ENCODE results near the gene TEX44.

TEX44 gene

DNA sequence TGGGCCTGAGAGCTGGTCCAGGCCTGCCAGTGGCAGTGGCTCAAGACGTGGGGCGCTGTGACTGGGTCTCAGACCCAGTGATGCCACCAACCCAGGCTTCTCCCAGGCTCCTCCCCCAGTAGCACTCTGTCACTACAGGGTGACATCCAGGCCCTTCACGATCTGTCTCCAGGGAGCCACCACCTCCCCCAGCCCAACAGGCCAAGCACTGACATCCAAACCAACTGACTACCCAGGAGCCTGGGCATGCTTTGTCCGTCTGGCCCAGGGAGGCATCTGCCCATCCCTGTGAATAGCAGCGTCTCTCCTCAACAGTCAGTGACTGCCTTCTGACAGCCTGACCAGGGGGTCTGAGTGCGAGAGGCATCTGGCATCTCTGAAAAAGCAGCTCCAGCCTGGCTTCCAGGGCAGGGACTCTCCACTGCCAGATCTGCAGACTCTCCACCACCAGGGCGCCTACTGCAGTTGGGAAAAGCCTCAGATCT is 13.0 kb downstream of the TEX44 start:
- no peaks in the 10 kb centered on the region for H3K9me3 ChIP-seq (ENCODE audit: control insufficient read depth, insufficient read depth, low read length)
- peaks cover 8% of the 10 kb centered on the region for H3K4me1 ChIP-seq (ENCODE audit: insufficient read depth, low read length)
- H3K36me3 ChIP-seq (ENCODE audit: insufficient read depth, low read length) = no peaks in the 10 kb centered on the region
- H3K9ac ChIP-seq (ENCODE audit: low read depth, low read length) = no peak overlapping the region

DNA sequence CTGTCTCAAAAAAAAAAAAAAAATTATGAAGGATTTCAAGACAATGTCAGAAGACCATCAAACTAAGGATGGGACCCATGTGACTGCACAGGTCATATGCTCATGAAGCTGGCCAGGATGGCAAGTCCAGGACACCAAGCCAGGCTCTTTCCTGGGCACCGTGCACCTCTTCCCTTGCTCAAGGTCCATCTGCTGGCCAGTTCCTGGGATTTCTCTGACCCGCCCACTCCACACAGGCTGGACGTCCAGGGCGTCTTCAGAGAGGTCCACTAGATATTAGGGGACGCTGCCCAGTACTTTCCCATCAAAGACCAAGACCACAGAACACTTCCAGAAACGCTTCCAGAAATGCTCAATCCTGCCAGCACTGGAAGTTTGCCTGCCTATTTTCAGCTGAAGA is 14.3 kb downstream of the TEX44 start:
- H3K9me3 ChIP-seq (ENCODE audit: control insufficient read depth, insufficient read depth, low read length) = no peaks in the 10 kb centered on the region
- H3K36me3 ChIP-seq (ENCODE audit: insufficient read depth, low read length) = no peaks in the 10 kb centered on the region
- H3K4me1 ChIP-seq (ENCODE audit: insufficient read depth, low read length) = peaks cover 12% of the 10 kb centered on the region
- H3K9ac ChIP-seq (ENCODE audit: low read depth, low read length) = no peak overlapping the region

DNA sequence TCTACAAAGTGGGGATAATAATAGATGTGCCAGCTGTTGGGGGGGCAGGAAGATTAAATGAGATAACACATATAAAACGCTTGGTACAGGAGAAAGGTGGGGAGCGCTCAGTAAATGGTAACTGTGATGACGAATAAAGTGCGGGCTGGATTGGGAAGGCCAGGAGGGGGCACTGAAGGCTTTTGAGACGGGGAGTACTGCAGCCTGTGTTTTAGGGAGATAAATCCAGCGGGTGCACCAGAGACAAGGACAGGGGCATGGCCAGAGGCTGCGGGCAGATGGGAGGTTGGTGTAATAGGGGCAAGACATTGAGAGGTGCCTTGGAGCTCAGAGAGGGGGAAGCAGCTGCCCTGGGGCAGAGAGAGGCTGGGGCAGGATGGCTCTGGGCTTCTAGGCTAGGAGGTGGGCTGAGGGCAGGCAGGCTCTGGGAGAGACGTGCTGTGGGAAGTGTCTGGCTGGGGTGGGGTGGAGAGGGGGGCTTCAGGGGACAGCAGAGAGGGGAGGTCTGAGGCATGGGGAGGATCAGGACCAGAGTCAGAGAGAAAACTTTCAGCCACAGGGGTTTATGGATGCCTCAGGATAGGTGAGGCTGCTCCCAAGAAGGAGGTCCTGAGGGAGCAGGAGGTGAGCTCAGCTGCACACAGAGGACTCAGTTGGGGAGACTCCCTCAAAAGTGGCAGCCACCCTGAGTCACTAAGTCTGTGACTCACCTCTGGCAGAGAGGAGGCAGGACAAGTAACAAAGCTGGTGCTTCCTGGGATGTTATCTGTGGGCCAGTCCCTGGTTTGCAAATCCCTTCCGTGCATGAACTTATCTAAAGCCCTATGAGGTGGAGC is 18.8 kb downstream of the TEX44 start:
- H3K9me3 ChIP-seq (ENCODE audit: control insufficient read depth, insufficient read depth, low read length) = no peaks in the 10 kb centered on the region
- H3K36me3 ChIP-seq (ENCODE audit: insufficient read depth, low read length) = no peaks in the 10 kb centered on the region
- H3K9ac ChIP-seq (ENCODE audit: low read depth, low read length) = 0 out of 2 replicates have a peak overlapping the region, but pooled peaks have one; percentile 26
- H3K4me1 ChIP-seq (ENCODE audit: insufficient read depth, low read length) = peaks cover 12% of the 10 kb centered on the region

DNA sequence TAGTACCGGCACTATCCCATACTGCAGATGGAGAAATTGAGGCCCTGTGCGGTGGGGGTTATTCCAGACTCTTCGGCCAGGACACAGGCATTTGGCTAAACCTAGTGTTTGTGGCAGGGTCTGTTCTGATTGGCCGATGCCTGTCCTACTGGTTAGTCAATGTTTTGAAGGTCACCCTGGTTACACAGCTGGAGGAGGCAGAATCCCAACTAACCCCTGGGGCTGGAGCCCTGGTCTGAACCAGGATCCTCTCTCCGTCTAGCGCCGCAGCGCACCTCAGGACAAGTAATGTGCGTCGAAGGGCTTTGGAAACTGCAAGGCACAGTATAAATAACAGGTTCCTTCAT is 19.4 kb downstream of the TEX44 start:
- H3K9me3 ChIP-seq (ENCODE audit: control insufficient read depth, insufficient read depth, low read length) = no peaks in the 10 kb centered on the region
- H3K9ac ChIP-seq (ENCODE audit: low read depth, low read length) = peak overlapping the region; percentile 26
- no peaks in the 10 kb centered on the region for H3K36me3 ChIP-seq (ENCODE audit: insufficient read depth, low read length)
- H3K4me1 ChIP-seq (ENCODE audit: insufficient read depth, low read length) = peaks cover 12% of the 10 kb centered on the region

DNA sequence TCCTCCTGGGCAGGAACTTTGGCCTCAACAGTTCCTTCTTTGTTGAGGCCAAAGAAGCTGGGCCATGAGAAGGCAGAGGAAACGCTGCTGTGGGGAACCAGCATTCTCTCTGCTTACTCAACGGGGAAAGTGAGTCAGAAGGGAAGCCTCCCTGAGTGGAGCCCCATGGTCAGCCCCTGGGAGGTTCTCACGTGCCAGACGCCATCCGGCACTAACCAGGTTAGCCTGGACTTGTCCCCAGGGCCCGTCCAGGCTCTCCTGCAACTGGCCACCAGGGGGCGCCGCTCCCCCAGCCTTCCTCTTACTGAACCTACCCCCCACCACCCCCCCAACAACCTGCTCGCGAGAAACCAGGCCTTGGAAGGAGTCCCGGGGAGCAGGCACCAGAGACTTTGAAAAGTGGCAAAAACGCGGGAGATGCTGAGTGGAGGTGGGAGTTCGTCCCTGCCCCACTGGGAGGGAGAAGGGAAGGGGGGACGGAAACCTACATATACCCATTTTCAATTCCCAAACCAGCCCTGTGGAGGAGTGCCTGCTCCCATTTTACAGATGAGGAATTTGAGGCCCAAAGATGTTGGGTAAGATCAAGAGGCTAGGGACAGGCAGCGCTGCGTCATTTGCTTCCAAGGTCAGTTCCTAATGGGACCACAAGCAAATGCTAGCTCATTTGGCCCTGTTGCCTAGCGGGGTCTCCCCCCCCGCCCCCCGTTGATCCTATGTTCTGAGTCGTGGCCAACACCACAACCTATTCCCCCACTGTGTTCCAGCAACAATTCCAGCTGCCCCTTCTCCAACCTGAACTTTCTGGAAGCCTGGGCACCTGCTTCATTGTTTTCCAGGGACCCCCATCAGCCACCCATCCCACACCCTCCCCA is 20.0 kb downstream of the TEX44 start:
- Histone ChIP-seq H3K9me3 (ENCODE audit: control insufficient read depth, insufficient read depth, low read length) (no peaks in the 10 kb centered on the region), H3K36me3 (ENCODE audit: insufficient read depth, low read length) (no peaks in the 10 kb centered on the region), H3K9ac (ENCODE audit: low read depth, low read length) (peak overlapping the region; percentile 78), H3K4me1 (ENCODE audit: insufficient read depth, low read length) (peaks cover 12% of the 10 kb centered on the region)

DNA sequence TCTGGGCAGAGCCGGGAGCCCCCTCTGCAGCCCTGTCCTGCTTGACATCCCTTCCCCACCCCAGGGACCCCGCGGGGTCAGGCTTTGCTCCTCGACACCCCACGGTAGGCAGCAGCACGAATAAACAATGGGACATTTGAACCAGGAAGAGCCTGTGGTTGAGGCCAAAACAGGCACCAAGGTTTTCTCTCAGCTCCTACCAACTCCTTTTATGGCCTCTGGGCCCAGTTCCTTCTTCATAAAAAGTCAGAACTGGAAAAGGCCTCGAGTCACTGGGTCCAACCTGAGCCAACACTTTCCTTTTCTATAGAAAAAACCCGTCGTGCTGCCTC is 20.6 kb downstream of the TEX44 start:
- no peaks in the 10 kb centered on the region for H3K9me3 ChIP-seq (ENCODE audit: control insufficient read depth, insufficient read depth, low read length)
- peaks cover 12% of the 10 kb centered on the region for H3K4me1 ChIP-seq (ENCODE audit: insufficient read depth, low read length)
- no peaks in the 10 kb centered on the region for H3K36me3 ChIP-seq (ENCODE audit: insufficient read depth, low read length)
- H3K9ac ChIP-seq (ENCODE audit: low read depth, low read length) = peak overlapping the region; percentile 78

DNA sequence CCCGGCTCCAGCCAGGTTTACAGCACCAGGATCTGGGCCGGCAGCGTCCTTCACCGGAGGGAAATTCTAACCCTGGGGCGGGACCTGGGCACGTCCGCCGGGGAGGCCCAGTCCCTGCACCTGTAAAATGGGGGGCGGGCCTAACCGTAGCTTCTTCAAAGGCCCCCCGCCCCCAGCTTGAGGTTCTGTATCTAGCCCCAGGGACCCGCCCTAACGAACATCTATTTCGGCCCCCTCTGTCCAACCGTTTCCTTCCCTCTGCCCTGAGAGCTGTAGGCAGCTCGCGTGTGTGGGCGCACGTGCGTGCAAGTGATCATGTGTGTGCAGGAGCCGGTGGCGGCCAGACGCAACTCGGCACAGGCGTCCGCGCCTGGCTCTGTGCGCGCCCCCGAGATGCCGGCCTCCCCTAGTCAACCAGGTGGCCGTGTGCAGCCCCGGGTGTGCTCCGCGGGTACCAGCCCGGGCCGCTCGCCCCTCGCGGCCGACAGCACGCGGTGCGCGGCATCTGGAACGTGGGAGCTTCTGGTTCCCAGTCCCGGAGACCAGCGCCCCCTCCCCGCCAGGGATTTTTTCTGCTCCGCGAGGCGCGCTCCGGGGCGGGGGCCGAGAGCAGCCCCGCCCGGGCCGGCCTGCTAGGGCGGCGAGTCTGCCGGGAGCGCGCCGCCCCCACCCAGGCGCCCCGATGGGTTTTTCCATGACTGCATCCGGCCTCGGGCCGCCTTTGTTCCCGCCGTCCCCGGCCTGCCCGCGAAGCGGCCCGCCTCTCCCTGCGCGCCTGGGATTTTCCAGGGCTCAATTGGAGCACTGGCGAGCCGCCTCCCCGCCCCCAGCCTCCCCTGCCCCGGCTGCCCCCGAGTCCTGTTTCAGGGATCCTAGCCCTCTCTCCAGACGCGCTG is 21.2 kb downstream of the TEX44 start:
- Histone ChIP-seq H3K9ac (ENCODE audit: low read depth, low read length) (peak overlapping the region; percentile 78), H3K4me1 (ENCODE audit: insufficient read depth, low read length) (peaks cover 12% of the 10 kb centered on the region)

DNA sequence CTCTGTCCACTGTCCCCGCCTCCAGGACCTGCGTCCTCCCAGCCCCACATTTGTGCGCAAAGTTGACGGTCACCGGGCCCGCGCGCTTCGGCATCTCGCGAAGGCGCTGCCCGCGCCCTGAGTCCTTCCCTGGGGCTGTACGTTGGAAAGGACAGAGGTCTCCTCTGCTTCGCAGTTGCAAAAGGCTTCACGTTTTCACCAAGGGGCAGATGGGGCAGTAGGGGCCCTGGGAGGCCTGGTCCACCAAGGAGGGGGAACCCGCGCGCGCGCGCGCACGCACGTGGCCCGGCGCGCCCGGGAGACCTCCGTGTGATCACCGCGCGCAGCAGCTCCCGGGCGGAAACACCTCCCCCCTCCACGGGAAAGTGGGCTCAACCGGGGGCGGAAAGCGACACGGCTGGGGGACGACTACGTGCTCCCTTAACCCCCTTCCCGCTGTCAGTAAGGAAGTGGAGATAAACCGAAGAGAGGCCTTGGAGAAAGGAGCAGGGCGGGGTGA is 21.9 kb downstream of the TEX44 start:
- Histone ChIP-seq H3K9me3 (ENCODE audit: control insufficient read depth, insufficient read depth, low read length) (no peaks in the 10 kb centered on the region), H3K9ac (ENCODE audit: low read depth, low read length) (peak overlapping the region; percentile 78), H3K36me3 (ENCODE audit: insufficient read depth, low read length) (no peaks in the 10 kb centered on the region), H3K4me1 (ENCODE audit: insufficient read depth, low read length) (peaks cover 12% of the 10 kb centered on the region)

More for the DNA sequence above, 21.2 kb downstream of the TEX44 start:
- H3K36me3 ChIP-seq (ENCODE audit: insufficient read depth, low read length) = no peaks in the 10 kb centered on the region
- H3K9me3 ChIP-seq (ENCODE audit: control insufficient read depth, insufficient read depth, low read length) = no peaks in the 10 kb centered on the region

DNA sequence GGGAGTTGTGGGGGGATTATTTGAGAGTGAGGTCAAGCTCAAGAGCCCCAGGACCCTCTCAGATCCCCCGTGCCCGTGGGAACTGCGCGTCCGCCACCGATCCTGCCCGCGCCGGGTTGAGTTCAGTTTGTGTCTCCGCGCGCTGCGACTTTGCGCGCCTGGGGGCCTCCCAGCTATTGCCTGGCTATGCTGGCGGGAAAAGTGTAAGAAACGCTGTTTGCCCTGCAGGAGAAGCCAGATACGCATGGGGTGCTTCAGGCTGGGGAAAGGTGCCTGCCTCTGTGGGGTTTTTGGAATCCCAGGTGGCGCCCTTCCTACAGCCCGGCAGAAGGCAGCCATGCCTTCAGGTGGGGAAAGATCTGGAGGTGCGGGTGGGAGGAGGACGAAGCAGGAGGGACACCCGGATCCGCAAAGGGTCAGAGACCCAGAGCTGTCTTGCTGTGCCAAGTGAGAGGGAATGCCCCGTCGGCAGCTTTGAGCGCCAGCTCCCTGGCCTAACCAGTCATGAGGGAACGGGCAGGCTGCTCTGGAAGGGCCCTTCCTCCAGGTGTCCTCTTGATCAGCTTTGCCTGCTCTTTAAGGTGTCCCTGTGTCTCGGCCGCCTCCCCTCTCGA is 22.5 kb downstream of the TEX44 start:
- Histone ChIP-seq H3K9me3 (ENCODE audit: control insufficient read depth, insufficient read depth, low read length) (no peaks in the 10 kb centered on the region), H3K9ac (ENCODE audit: low read depth, low read length) (peak overlapping the region; percentile 78), H3K4me1 (ENCODE audit: insufficient read depth, low read length) (peaks cover 14% of the 10 kb centered on the region), H3K36me3 (ENCODE audit: insufficient read depth, low read length) (no peaks in the 10 kb centered on the region)

DNA sequence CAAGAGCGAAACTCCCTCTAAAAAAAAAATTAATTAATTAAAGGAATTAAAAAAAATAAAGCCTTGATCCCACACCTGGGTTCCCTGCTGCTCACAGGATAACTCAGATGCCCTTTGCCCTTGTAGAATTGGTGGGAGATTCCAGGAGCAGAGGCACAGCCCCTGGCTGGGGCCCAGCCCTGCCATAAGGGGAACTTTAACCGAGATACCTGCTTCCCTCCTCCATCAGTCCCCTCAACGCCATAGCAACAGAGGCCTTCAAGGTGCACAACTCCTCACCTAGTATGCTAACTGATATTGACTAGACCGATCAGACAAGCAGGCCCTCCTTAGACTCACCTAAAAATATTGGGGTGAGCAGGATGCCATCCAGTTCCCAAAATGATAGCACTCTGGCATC is 23.6 kb downstream of the TEX44 start:
- no peaks in the 10 kb centered on the region for H3K36me3 ChIP-seq (ENCODE audit: insufficient read depth, low read length)
- no peak overlapping the region for H3K9ac ChIP-seq (ENCODE audit: low read depth, low read length)
- H3K9me3 ChIP-seq (ENCODE audit: control insufficient read depth, insufficient read depth, low read length) = no peaks in the 10 kb centered on the region
- H3K4me1 ChIP-seq (ENCODE audit: insufficient read depth, low read length) = peaks cover 24% of the 10 kb centered on the region

DNA sequence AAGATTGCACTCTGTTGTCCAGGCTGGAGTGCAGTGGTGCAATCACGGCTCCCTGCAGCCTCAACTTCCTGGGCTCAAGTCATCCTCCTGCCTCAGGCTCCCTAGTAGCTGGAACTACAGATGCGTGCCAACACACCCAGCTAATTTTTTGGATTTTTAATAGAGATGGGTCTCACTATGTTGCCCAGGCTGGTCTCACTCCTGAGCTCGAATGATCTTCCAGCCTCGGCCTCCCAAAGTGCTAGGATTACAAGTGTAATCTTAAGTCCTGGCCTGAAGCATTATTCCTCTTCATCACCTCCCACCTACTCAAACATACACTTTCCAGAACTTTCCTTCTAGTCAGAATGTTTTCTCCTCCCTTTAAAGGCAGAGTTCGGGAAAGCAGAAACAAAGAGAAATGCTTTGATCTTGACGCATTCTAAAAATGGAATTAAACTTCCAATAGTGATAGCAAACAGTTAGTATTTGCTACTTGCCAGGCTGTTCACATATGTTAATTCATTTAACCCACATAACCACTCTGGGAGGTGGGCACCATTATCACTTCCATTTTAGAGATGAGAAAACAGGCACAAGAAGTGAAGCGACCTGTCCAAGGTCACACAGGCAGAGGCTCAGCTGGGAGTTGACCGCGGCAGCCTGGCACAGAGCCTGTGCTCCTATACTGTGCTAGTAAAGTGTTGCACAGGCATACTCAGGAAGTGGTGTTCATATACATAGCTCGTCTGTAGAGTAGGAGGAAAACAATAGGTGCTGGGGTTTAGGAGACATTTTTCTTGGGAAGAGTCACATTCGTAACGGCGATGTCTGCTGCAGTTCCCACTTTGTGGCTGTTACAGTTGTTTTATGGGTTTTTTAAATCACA is 24.6 kb downstream of the TEX44 start:
- Histone ChIP-seq H3K4me1 (ENCODE audit: insufficient read depth, low read length) (peaks cover 19% of the 10 kb centered on the region), H3K9ac (ENCODE audit: low read depth, low read length) (no peak overlapping the region), H3K36me3 (ENCODE audit: insufficient read depth, low read length) (no peaks in the 10 kb centered on the region), H3K9me3 (ENCODE audit: control insufficient read depth, insufficient read depth, low read length) (no peaks in the 10 kb centered on the region)

DNA sequence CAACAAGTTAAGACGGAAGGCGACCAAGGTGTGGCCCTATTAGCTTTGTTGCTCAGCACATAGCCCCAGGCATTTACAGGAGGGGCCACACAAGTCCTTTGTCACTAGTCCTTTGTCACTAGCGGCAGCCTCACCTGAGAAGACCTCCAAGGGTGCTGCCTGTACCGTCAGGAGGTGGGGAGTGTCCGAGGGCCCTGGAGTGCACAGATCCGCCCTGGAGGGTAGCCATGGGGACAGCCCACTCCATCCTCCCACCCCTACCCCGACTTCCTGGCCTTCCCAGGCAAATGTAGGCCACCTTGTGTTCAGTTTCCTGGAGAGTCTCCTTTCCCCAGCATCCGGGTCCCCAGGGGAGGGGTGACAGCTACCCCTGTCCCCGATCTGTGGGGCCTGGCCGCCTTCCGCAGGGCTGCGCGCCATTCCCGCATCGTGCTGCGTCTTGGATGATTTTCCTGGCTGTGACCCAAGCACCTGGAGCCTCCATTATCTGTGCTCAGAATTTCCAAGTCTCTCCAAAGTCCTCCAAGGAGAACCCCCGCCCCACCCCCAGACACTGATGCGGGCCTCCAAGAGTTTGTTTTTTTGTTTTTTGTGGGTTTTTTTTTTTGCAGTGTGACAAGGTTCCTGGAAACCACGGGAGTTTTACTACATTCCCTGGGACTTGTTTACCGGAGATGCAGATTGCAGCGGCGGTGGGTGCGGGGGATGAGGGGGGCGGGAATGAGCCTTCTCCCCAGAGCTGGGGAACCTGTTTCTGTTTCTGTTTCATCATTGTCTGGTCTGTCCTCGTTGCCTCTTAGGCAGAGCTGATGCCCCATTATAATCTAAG is 28.6 kb downstream of the TEX44 start:
- Histone ChIP-seq H3K9me3 (ENCODE audit: control insufficient read depth, insufficient read depth, low read length) (no peaks in the 10 kb centered on the region), H3K4me1 (ENCODE audit: insufficient read depth, low read length) (peaks cover 18% of the 10 kb centered on the region), H3K36me3 (ENCODE audit: insufficient read depth, low read length) (no peaks in the 10 kb centered on the region), H3K9ac (ENCODE audit: low read depth, low read length) (peak overlapping the region; percentile 38)

Data from ES-I3 (cell line).